CD14-positive monocyte (primary cell): ENCODE measurements around the gene GATC. TPM values are rescaled to one million over a fixed set of nuclear protein-coding genes. Genes with fewer than 3 reads are reported as not detected.
A peak's percentile ranks its signal among the peaks of the same experiment; 100 is the strongest.

Source experiments
- DNase-seq, 3 donors: peaks; one replicate each; pipeline ENCODE4 v3.0.0-alpha.2; 2011 to 2022
- H2AFZ ChIP-seq: 2 replicates; pipeline ENCODE4 v1.6.0; 2012; ENCODE audit warnings: mild to moderate bottlenecking, low read depth, low read length, inconsistent platforms; ENCODE audit not compliant: insufficient read depth, poor library complexity, severe bottlenecking
- H3K27ac ChIP-seq, 2 donors: 1 replicate in 1 of 2; 2 replicates in 1 of 2; pipeline ENCODE4 v1.5.1; 2012 to 2013; ENCODE audit warnings: low read length in 2 of 2, control low read depth in 1 of 2, inconsistent platforms in 1 of 2, low read depth in 1 of 2, mild to moderate bottlenecking in 1 of 2
- H3K27me3 ChIP-seq, 2 donors: one replicate each; pipeline versions ENCODE4 v1.6.0 to v1.6.1; 2011 to 2013; ENCODE audit warnings: low read length in 2 of 2; ENCODE audit not compliant: control insufficient read depth in 2 of 2, insufficient read depth in 2 of 2
- H3K36me3 ChIP-seq, 2 donors: replicated peaks in 1 of 2; 1 replicate in 1 of 2; 2 replicates in 1 of 2; pipeline versions ENCODE4 v1.5.1 to v1.6.1; 2012 to 2013; ENCODE audit warnings: low read length in 2 of 2, control low read depth in 1 of 2, inconsistent platforms in 1 of 2, mild to moderate bottlenecking in 1 of 2; ENCODE audit not compliant: insufficient read depth in 2 of 2, control insufficient read depth in 1 of 2
- H3K4me1 ChIP-seq, 2 donors: 1 replicate in 1 of 2; 2 replicates in 1 of 2; pipeline versions ENCODE4 v1.5.1 to v1.6.1; 2012 to 2013; ENCODE audit warnings: low read length in 2 of 2, control low read depth in 1 of 2, inconsistent platforms in 1 of 2, mild to moderate bottlenecking in 1 of 2, moderate library complexity in 1 of 2; ENCODE audit not compliant: insufficient read depth in 2 of 2, control insufficient read depth in 1 of 2
- H3K4me2 ChIP-seq: replicated peaks from 2 replicates; pipeline ENCODE3; 2012; ENCODE audit warnings: low read length, moderate library complexity, mild to moderate bottlenecking; ENCODE audit not compliant: poor library complexity, severe bottlenecking; ENCODE audit errors: extremely low read depth
- H3K4me3 ChIP-seq, 3 experiments: fragments of 200-600 bp in 1 of 3; sonication (generic) in 1 of 3; replicated peaks in 1 of 3; 1 replicate in 2 of 3; 2 replicates in 1 of 3; pipeline ENCODE4 v1.5.1; 2011 to 2013; ENCODE audit warnings: low read length in 3 of 3, mild to moderate bottlenecking in 3 of 3, control low read depth in 2 of 3, low read depth in 2 of 3, inconsistent platforms in 1 of 3, moderate library complexity in 1 of 3
- H3K79me2 ChIP-seq: 2 replicates; pipeline ENCODE4 v1.6.0; 2012; ENCODE audit warnings: mild to moderate bottlenecking, control low read depth, inconsistent platforms, low read length, moderate library complexity; ENCODE audit not compliant: insufficient read depth
- H3K9ac ChIP-seq: 2 replicates; pipeline ENCODE4 v1.6.0; 2017; ENCODE audit warnings: low read length, mild to moderate bottlenecking; ENCODE audit not compliant: insufficient read depth, poor library complexity, severe bottlenecking
- H3K9me3 ChIP-seq, 2 donors: replicated peaks in 1 of 2; 1 replicate in 1 of 2; 2 replicates in 1 of 2; pipeline versions ENCODE4 v1.5.1 to v1.6.1; 2012 to 2013; ENCODE audit warnings: low read length in 2 of 2, control low read depth in 1 of 2; ENCODE audit not compliant: control insufficient read depth in 1 of 2, insufficient read depth in 1 of 2
- H4K20me1 ChIP-seq: 2 replicates; pipeline ENCODE4 v1.6.0; 2012; ENCODE audit warnings: mild to moderate bottlenecking, low read length, control low read depth, moderate library complexity; ENCODE audit not compliant: insufficient read depth
- H3K27ac Mint-ChIP-seq, 7 donors: one replicate each; pipeline ENCODE4 v1.8.0; 2020; ENCODE audit warnings: mild to moderate bottlenecking in 7 of 7, mixed read lengths in 7 of 7, moderate library complexity in 6 of 7, inconsistent platforms in 2 of 7
- H3K27me3 Mint-ChIP-seq, 3 donors: one replicate each; pipeline ENCODE4 v1.8.0; 2021 to 2022; ENCODE audit warnings: low read depth in 3 of 3, mild to moderate bottlenecking in 3 of 3, mixed read lengths in 3 of 3, moderate library complexity in 3 of 3, inconsistent platforms in 1 of 3
- H3K36me3 Mint-ChIP-seq, 2 donors: one replicate each; pipeline ENCODE4 v1.8.0; 2020; ENCODE audit warnings: mixed read lengths in 2 of 2, inconsistent platforms in 1 of 2, mild to moderate bottlenecking in 1 of 2
- H3K4me1 Mint-ChIP-seq: one replicate; pipeline ENCODE4 v1.8.0; 2020; ENCODE audit warnings: mild to moderate bottlenecking, mixed read lengths
- H3K4me3 Mint-ChIP-seq, 2 donors: one replicate each; pipeline ENCODE4 v1.8.0; 2020; ENCODE audit warnings: mild to moderate bottlenecking in 2 of 2, mixed read lengths in 2 of 2, moderate library complexity in 1 of 2
- H3K9me3 Mint-ChIP-seq, 7 donors: one replicate each; pipeline ENCODE4 v1.8.0; 2020 to 2022; ENCODE audit warnings: mixed read lengths in 7 of 7, mild to moderate bottlenecking in 6 of 7, moderate library complexity in 6 of 7, inconsistent platforms in 2 of 7
- CTCF ChIP-seq: fragments of 200-600 bp; IDR thresholded peaks from one replicate; pipeline ENCODE4 v1.8.0; 2022; ENCODE audit warnings: antibody characterized with exemption, mild to moderate bottlenecking
- WGBS: methylation state at CpG from one replicate; pipeline ENCODE4 v1.1.5; 2013; ENCODE audit warnings: missing lambda C conversion rate; ENCODE audit not compliant: insufficient coverage; 5-methylcytosine and 5-hydroxymethylcytosine counted together
- intact Hi-C, 2 donors: fragments of 100-400 bp; cut with micrococcal nuclease; formaldehyde crosslinking; loops; one replicate each; pipeline versions ENCODE4 v1.15.0 to v1.15.1; 2023
- polyA plus RNA-seq, 3 donors: library from polyadenylated mRNA; depleted of rRNA in 1 of 3; unstranded in 2 of 3; stranded (reverse) in 1 of 3; fragments of 300-500 nt in 2 of 3; fragments of >200 nt in 1 of 3; fragmentation: Illumina TruSeq in 2 of 3; gene quantifications; 1 replicate in 2 of 3; 2 replicates in 1 of 3; pipeline ENCODE4 v1.2.3, GENCODE V29; 2012 to 2021
- small RNA-seq: library from RNA; depleted of rRNA; stranded (forward); fragments of <200 nt; gene quantifications from one replicate; pipeline ENCODE3, GENCODE V24; 2012; ENCODE audit warnings: low read depth; ENCODE audit not compliant: insufficient read length

GATC gene
- polyA plus RNA-seq, 3 donors, result 10.7 to 13.8 (median 11.3) TPM

GRCh38 chr12:120504587-120504986 is 58.3 kb downstream of the GATC start:
- intact Hi-C loops, result no loop called here
- H3K9me3 Mint-ChIP-seq, result no peaks in the 10 kb centered on the region

GRCh38 chr12:120508537-120508936 is 62.3 kb downstream of the GATC start:
- Histone ChIP-seq H4K20me1 (no peaks in the 10 kb centered on the region), H3K4me2 (no peak overlapping the region), H3K4me3 (no peak overlapping the region), H3K79me2 (no peaks in the 10 kb centered on the region), H3K9ac (no peak overlapping the region), H3K9me3 (no peaks in the 10 kb centered on the region), H3K36me3 (peaks cover 52 to 61% of the 10 kb centered on the region in 2 donors), H3K27me3 (no peaks in the 10 kb centered on the region), H2AFZ (no peak overlapping the region), H3K27ac (no peak overlapping the region), H3K4me1 (no peaks in the 10 kb centered on the region)
- no peaks in the 10 kb centered on the region for H3K27me3 Mint-ChIP-seq
- peaks cover 42 to 66% of the 10 kb centered on the region in 2 donors for H3K36me3 Mint-ChIP-seq
- no peak overlapping the region for H3K4me3 Mint-ChIP-seq
- DNase-seq, result no peak
- peak overlapping the region in 2 of 7 donors; percentile 3 to 35 for H3K27ac Mint-ChIP-seq
- no peaks in the 10 kb centered on the region for H3K9me3 Mint-ChIP-seq
- H3K4me1 Mint-ChIP-seq, result no peaks in the 10 kb centered on the region
- intact Hi-C loops, result no loop called here
- WGBS, result 98% methylated on average over 6 of the region's 8 CpGs
- TF ChIP-seq CTCF, result no peak

More at GRCh38 chr12:120504587-120504986, 58.3 kb downstream of the GATC start:
- Mint-ChIP-seq H3K36me3 (peaks cover 36 to 84% of the 10 kb centered on the region in 2 donors), H3K4me3 (no peak overlapping the region), H3K4me1 (no peaks in the 10 kb centered on the region), H3K27me3 (no peaks in the 10 kb centered on the region), H3K27ac (peak overlapping the region in 1 of 7 donors; percentile 30)
- Histone ChIP-seq H3K27me3 (no peaks in the 10 kb centered on the region), H3K9ac (no peak overlapping the region), H4K20me1 (no peaks in the 10 kb centered on the region), H3K79me2 (no peaks in the 10 kb centered on the region), H3K9me3 (no peaks in the 10 kb centered on the region), H3K36me3 (peaks cover 54 to 69% of the 10 kb centered on the region in 2 donors), H2AFZ (no peak overlapping the region), H3K4me3 (no peak overlapping the region), H3K27ac (no peak overlapping the region), H3K4me2 (no peak overlapping the region), H3K4me1 (no peaks in the 10 kb centered on the region)
- no peak for DNase-seq
- WGBS, result 100% methylated on average over 2 of the region's 4 CpGs
- no peak for TF ChIP-seq CTCF

Small RNA genes lying within 50 kb of the gene (small RNA-seq; reads per million reads assigned to genes)
- gene RF00019, result not detected

Other genes starting within 250 kb of the GATC start
- gene RPLP0, start 245.3 kb upstream of the GATC start, polyA plus RNA-seq, result 1,000 to 10,000 TPM in 1 of 3 donors, 100 to 1,000 TPM in 2; 650 to 1,928 (median 651) TPM
- gene PXN, start 180.7 kb upstream of the GATC start, polyA plus RNA-seq, result 100 to 1,000 TPM in 1 of 3 donors, 10 to 100 TPM in 2; 62.5 to 106 (median 98.4) TPM
- gene RNU4-2, start 154.5 kb upstream of the GATC start, polyA plus RNA-seq, result 10 to 100 TPM in 1 of 3 donors, not detected in 2; 52.3 TPM
- gene RNU4-1, start 153.2 kb upstream of the GATC start, polyA plus RNA-seq, result not detected
- under 1 TPM; 0.30 to 0.72 (median 0.53) TPM for gene SIRT4, start 144.1 kb upstream of the GATC start, polyA plus RNA-seq
- not detected for gene PLA2G1B, start 118.7 kb upstream of the GATC start, polyA plus RNA-seq
- not detected for gene MSI1, start 77.3 kb upstream of the GATC start, polyA plus RNA-seq
- 100 to 1,000 TPM; 345 to 924 (median 901) TPM for gene COX6A1, start 8.3 kb upstream of the GATC start, polyA plus RNA-seq
- 10 to 100 TPM; 11.3 to 61.9 (median 57.0) TPM for gene TRIAP1, start 60 bp upstream of the GATC start, polyA plus RNA-seq
- 100 to 1,000 TPM; 127 to 218 (median 200) TPM for gene SRSF9, start 23.3 kb downstream of the GATC start, polyA plus RNA-seq
- 100 to 1,000 TPM; 184 to 504 (median 486) TPM for gene DYNLL1, start 49.7 kb downstream of the GATC start, polyA plus RNA-seq
- 10 to 100 TPM in 2 of 3 donors, 1 to 10 TPM in 1; 9.3 to 38.9 (median 30.6) TPM for gene COQ5, start 82.7 kb downstream of the GATC start, polyA plus RNA-seq
- gene RNF10, start 87.9 kb downstream of the GATC start, polyA plus RNA-seq, result 100 to 1,000 TPM in 2 of 3 donors, 10 to 100 TPM in 1; 62.4 to 178 (median 106) TPM
- gene POP5, start 135.0 kb downstream of the GATC start, polyA plus RNA-seq, result 10 to 100 TPM; 57.2 to 78.7 (median 61.2) TPM
- under 1 TPM in 2 of 3 donors, not detected in 1; 0.19 to 0.43 TPM for gene CABP1, start 194.2 kb downstream of the GATC start, polyA plus RNA-seq
- gene MLEC, start 240.7 kb downstream of the GATC start, polyA plus RNA-seq, result 10 to 100 TPM; 10.9 to 79.5 (median 65.3) TPM